K562 treated with DMSO at 1 percent for 48 hours (cell line): ENCODE results near the gene NKX2-8. TPM values are rescaled to one million over a fixed set of nuclear protein-coding genes. Genes with fewer than 3 reads are reported as not detected.

Experiments
- total RNA-seq: library from RNA; unstranded; fragments of 300-600 nt; gene quantifications from 2 replicates; pipeline ENCODE4 v1.2.3, GENCODE V29; 2022; ENCODE audit warnings: low replicate concordance; ENCODE audit errors: extremely low read depth

The NKX2-8 gene
- not detected in 2 replicates for total RNA-seq

DNA sequence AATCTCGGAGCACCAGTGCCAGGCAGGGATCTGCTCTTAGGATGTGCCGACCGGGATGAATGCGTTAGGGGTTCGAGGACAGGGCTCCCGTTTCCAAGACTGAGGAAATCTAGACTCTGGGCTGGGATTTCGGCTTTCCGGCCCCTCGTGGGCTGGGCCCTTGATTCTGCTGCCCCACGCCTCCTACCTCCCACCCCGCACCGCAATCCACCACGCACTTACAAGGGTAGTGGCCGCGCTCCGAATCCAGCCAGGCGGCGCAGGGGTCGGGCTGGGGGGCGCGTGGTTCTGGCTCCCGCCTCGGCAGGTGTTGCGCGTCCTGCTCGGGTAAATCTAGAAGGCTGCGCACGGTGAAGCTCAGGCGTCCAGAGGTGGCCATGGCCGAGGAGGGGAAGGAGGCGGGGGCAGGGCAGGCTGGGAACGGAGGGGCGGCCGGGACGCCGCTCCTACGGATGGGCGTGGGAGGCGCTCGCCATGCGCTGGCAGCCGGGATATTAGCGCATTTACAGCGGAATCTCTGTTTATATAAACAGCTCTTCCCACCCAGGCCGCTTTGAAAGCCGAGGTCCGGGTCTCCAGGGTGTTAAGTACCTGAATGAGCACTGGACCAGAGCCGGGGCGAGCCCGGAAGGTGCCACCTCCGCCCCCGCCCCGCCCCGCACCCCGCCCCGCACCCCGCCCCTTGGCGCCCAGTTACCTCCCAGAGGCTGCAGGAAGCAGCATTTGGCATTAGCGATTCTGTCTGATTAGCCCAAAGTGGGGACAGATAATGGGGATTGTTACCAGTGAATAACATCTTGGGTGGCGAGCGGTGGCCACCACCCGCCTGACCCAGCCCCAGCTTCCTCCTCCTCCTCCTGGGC, at the start of gene NKX2-8:
TSS of gene NKX2-8 (minus strand) at position 604 of the 863 bp plus-strand sequence. CDS start at position 379, 225 bp downstream.

Other genes starting within 250 kb of the NKX2-8 start
- not detected in 2 replicates for gene NKX2-1, start 62.4 kb downstream of the NKX2-8 start, total RNA-seq
- not detected in 2 replicates for gene PAX9, start 79.2 kb upstream of the NKX2-8 start, total RNA-seq